Fibroblast of mammary gland (primary cell): ENCODE measurements around the gene CEP63.

Experiments used
- DNase-seq: peaks from one replicate; pipeline ENCODE4 v3.0.0-alpha.2; 2010; ENCODE audit warnings: low read depth
- H3K4me3 ChIP-seq: 2 replicates; pipeline ENCODE4 v1.5.1; 2011; ENCODE audit warnings: low read depth, mild to moderate bottlenecking, low read length, moderate library complexity; ENCODE audit not compliant: control insufficient read depth
- TF ChIP-seq, protein P1 (sequence below): conservative IDR thresholded peaks from 2 replicates; pipeline ENCODE4 v1.5.1; 2011; ENCODE audit warnings: low read depth, low read length, inconsistent platforms; ENCODE audit not compliant: control insufficient read depth, insufficient read depth

Gene CEP63

DNA sequence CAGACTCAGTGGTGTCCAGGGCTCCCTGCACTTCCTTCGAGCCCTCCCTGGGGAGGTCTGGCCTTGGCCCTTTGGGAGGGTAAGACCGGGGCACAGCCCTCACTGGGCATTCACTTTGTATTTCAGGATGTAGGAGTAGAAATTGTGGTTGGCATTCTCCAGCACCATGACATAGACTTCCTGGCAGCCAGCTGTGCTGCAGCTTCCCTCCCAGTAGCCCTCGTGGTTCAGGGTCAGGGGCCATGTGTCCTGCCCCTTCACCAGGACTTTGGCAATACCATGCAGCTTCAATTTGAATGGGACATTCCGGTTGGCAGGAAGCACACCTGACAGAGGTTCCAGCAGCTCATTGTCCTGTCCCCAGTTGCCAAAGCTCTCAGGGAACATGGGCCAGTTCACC is 117.6 kb downstream of the CEP63 start:
- TF ChIP-seq, protein P1, sequence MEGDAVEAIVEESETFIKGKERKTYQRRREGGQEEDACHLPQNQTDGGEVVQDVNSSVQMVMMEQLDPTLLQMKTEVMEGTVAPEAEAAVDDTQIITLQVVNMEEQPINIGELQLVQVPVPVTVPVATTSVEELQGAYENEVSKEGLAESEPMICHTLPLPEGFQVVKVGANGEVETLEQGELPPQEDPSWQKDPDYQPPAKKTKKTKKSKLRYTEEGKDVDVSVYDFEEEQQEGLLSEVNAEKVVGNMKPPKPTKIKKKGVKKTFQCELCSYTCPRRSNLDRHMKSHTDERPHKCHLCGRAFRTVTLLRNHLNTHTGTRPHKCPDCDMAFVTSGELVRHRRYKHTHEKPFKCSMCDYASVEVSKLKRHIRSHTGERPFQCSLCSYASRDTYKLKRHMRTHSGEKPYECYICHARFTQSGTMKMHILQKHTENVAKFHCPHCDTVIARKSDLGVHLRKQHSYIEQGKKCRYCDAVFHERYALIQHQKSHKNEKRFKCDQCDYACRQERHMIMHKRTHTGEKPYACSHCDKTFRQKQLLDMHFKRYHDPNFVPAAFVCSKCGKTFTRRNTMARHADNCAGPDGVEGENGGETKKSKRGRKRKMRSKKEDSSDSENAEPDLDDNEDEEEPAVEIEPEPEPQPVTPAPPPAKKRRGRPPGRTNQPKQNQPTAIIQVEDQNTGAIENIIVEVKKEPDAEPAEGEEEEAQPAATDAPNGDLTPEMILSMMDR: no peak
- H3K4me3 ChIP-seq: no peak overlapping the region
- DNase-seq: no peak

DNA sequence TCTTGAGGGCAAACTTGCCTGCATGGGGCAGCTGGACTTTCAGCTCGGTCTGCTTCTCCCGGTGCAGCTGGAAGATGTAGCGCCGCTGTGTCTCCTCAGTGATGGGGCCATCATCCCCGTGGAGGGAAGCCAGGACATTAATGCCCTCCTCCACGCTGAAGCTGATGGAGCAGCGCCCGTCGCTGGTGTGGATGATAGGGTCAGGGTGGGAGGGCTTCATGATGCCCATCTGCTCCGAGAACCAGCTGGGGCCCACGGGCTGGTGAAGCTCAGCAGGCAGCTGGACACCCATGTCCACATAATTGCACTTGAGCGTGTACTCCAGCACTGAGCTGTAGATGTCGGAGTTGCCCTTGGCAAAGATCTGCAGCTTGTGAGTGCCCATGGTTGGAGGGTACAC is 118.1 kb downstream of the CEP63 start:
- TF ChIP-seq, protein P1: no peak

DNA sequence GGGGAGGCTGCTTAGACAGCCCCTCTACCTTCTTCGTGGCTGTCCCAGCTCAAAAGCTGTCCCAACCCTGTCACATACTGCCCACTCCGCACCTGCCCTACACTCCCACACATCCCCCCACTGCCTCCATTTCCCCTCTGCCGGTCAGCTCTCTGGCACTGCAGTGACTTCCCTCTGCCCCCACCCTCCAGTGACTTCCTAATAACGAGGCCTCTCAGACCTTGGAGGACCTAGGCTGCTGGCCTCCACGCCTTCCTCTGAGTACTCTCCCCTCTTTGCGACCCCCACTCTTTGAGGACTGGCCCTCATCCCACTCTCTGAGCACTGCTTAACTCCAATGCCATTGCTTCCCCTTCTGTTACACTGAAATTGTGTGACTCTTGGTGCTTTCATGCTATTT is 119.7 kb downstream of the CEP63 start:
- TF ChIP-seq, protein P1: no peak
- no peak for DNase-seq
- H3K4me3 ChIP-seq: no peak overlapping the region

More for the DNA sequence above, 118.1 kb downstream of the CEP63 start:
- H3K4me3 ChIP-seq: no peak overlapping the region
- DNase-seq: no peak

DNA sequence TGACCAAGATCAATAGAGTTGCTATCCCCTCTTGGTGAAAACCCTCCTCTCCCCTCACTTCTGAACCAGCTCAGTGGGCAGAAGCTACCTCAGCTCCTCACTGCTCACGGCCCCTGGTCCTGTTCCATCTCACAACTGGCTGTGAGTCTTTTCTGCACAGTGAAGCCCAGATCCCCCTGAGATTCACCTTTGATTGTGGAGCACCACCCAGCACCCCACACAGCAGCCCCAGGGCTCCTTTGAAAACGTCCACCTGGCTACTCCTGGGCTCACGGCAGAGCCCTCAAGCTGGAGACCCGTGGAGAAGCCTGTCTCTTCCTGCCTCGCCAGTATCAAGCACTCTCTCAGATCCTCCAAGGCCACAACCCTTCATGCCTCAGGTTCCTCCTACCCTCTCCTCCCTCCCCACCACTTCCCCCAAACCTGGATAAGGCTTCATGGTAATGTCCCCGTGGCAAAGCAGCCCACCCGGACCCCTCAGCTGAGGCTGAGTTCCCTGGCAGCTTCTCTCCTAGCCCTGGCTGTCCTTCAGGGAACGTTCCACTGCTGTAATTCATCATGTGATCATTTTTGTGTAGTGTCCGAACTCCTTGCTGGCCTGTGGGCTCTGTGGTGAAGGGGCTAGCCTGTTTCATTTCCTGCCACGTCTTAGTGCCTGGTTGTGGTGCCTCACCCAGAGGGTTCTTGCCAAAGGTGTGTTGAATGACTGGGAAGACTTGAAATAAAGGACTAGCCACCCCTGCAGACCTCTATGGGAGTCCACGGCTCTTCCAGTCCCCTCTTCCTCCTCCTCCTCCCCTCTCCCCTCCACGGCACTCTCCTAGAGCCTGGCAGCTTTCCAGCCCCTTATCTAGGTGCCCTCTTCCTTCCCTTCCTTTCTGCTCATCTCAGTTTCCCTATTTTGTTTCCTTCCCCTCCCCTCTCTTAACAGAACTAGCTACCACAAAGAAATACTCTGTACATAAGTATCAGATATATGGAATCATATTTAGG is 120.5 kb downstream of the CEP63 start:
- H3K4me3 ChIP-seq: no peak overlapping the region
- no peak for DNase-seq
- TF ChIP-seq, protein P1: no peak

DNA sequence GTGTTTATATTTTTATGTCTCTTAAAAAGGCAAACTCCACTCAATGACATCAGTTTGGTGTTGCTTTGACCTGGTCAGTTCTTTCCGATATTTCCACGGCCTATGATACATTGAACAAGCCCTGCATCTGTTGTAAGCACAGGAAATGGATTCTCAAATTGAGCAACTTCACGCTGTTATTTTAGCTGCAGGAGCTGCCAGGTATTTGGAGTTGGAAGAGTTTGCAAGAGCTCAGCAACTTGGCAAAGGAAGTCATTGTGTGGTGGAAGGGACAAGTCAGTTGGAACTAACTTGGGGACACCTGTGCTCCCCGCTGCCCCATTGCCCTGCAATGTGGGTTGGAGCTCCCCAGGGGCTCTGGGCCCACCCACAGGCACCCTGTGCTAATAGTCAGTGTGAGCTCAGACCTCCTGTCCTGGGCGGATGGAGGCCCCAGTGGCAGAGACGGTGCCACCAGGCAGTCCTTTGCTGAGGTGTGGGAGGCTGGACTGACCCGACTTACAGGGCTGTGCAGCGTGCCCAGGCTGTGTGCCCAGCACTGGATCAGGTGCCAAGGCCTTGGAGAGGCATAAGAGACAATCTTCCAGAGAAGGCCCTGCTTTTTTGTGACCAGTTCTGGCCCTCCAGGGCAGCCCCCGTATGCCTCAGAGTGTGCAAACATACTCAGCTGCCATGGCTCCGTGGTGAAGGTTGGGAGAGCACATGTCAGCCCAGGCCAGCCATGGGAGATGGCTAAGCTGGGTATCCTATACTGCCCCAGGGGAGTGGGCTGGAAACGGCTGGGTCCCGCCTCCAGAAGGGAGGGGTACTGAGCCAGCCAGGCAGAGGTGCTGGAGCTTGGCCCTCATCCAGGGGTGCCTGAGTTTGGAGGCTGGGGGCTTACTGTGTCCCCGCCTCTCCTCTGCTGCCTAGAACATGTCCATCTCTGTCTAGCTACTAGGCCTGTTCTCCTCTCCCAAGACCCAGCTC is 121.5 kb downstream of the CEP63 start:
- DNase-seq: peak; percentile 37
- TF ChIP-seq, protein P1: no peak
- no peak overlapping the region for H3K4me3 ChIP-seq

DNA sequence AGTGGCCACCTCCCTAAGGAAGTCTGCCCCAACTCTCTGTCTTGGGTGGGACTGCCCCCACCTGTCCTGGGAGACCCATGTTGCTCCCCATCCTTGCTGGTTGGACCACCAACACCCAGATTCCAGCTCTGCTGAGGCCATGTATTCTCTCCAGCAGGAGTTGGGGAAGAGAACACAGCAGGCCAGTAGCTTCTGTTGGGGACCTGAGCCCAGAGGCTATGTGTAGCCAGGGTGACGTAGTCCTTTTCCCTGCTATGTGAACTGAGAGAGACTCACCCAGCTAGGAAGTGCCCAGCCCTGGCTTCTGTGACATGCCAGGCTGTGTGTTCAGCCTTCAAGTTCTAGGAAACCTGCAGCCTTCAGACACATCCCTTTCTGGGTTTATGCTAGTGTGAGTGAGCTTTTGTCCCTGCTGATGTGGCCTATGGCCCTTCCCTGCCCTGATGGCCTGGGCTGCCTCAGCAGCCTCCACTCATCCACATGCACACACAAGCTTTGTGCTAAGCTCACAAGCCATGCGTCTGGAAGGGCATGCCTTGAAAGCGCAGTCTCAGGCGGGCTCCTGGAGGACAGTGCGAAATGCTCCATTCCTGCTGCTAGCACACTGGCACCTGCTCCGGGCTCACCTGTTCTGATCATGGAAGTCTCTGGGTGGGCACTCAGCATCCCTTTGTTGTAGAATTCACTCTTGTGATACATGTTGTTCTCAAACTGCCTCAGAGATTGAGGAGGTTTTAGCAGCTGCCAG is 122.3 kb downstream of the CEP63 start:
- TF ChIP-seq, protein P1: no peak
- no peak for DNase-seq
- H3K4me3 ChIP-seq: no peak overlapping the region
